Measurements from ENCODE around the gene FAM216B. TPM values are rescaled to one million over a fixed set of nuclear protein-coding genes. Genes with fewer than 3 reads are reported as not detected.

The FAM216B gene
- total and polyA plus RNA-seq, 2 of the 13 experiments (the other 11 are each of a cell fraction or from before 2014, with no cell fraction given) = not detected

GRCh38 chr13:42777467-42777866, 3.9 kb upstream of the FAM216B start:
- FAIRE-seq (no peak), ATAC-seq (no peak), DNase-seq (ENCODE audit: low spot score) (no peak)
- ChIA-PET CTCF (ENCODE audit: low intra/inter-chr PET ratio, low total read pairs) (no interaction called here), POLR2A (no interaction called here)
- H4K20me1 ChIP-seq (ENCODE audit: insufficient read depth, low read length) = no peaks in the 10 kb centered on the region
- no peaks in the 10 kb centered on the region for H3K79me2 ChIP-seq (ENCODE audit: insufficient read depth, low read length)
- H3K4me1 ChIP-seq (ENCODE audit: insufficient read depth, low read length) = peaks cover 6% of the 10 kb centered on the region; the same call in 1 of the 2 replicates
- no peaks in the 10 kb centered on the region for H3K27me3 ChIP-seq (ENCODE audit: control insufficient read depth in 1 of 2, insufficient read depth in 2 of 2, low read length in 2 of 2)
- no peak overlapping the region for H3K27ac ChIP-seq (ENCODE audit: extremely low read length, insufficient read depth, low read length)
- TF ChIP-seq CCDC6 (CRISPR knock-in tag; IDR thresholded peaks at IDR 0.05) (no peak), RFXAP (CRISPR knock-in tag; IDR thresholded peaks at IDR 0.05; ENCODE audit: borderline replicate concordance) (no peak), AGO2 (optimal IDR thresholded peaks at IDR 0.05; ENCODE audit: low read depth, low read length) (no peak)
- H3K4me3 ChIP-seq (replicated peaks in 1 of 3; ENCODE audit: insufficient read depth in 1 of 3, low read depth in 2 of 3, low read length in 3 of 3) = no peak overlapping the region
- in situ Hi-C loops (cut with HindIII; ENCODE audit: extremely low pct_ligation_motif_present, low pct_unique_long_range_greater_than_20kb) (no loop called here), intact Hi-C loops (cut with micrococcal nuclease; ENCODE audit: unreplicated experiment) (no loop called here)
- 43% methylated on average over 5 of the region's 5 CpGs for WGBS (ENCODE audit: low lambda C conversion rate)
- no peak overlapping the region for H2AFZ ChIP-seq (ENCODE audit: low read length)
- BruUV-seq (replicated peaks) = no TSS peak
- H3K9me3 ChIP-seq (ENCODE audit: low read length) = no peaks in the 10 kb centered on the region
- no peak overlapping the region for H3K4me2 ChIP-seq (ENCODE audit: low read depth, low read length)
- no peaks in the 10 kb centered on the region for H3K36me3 ChIP-seq (replicated peaks in 1 of 2; ENCODE audit: control insufficient read depth in 1 of 2, insufficient read depth in 2 of 2, low read length in 2 of 2)
- H3K9ac ChIP-seq (ENCODE audit: insufficient read depth, low read depth, low read length) = no peak overlapping the region

DNA sequence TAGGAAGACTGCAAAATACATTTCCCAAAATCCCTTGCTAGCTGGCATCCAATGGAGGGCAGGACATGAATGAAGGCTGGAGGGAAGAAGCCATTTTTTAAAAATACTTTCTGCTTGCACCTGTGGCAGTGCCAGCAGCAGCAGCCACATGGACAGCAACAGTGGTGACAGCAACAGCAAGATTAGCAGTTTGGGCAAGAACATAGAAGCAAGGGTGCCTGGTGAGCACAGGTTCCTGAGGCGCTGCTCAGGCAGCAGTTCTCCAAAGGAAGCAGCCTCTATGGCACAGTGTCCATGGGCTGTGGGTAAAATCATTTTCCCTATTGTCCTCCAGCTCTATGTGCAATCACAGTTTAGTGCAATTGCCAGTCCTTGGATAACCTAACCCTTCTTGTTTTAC, 1.3 kb upstream of the FAM216B start:
- ChIA-PET CTCF (ENCODE audit: low intra/inter-chr PET ratio, low total read pairs) (no interaction called here), POLR2A (no interaction called here)
- Histone ChIP-seq H3K36me3 (replicated peaks in 1 of 2; ENCODE audit: control insufficient read depth in 1 of 2, insufficient read depth in 2 of 2, low read length in 2 of 2) (no peaks in the 10 kb centered on the region), H3K4me1 (ENCODE audit: insufficient read depth, low read length) (peaks cover 6% of the 10 kb centered on the region; the same call in 1 of the 2 replicates), H3K27me3 (ENCODE audit: control insufficient read depth in 1 of 2, insufficient read depth in 2 of 2, low read length in 2 of 2) (no peaks in the 10 kb centered on the region), H3K9me3 (ENCODE audit: low read length) (no peaks in the 10 kb centered on the region), H3K4me2 (ENCODE audit: low read depth, low read length) (no peak overlapping the region), H3K9ac (ENCODE audit: insufficient read depth, low read depth, low read length) (no peak overlapping the region), H3K79me2 (ENCODE audit: insufficient read depth, low read length) (no peaks in the 10 kb centered on the region), H4K20me1 (ENCODE audit: insufficient read depth, low read length) (no peaks in the 10 kb centered on the region), H2AFZ (ENCODE audit: low read length) (no peak overlapping the region), H3K4me3 (replicated peaks in 1 of 3; ENCODE audit: insufficient read depth in 1 of 3, low read depth in 2 of 3, low read length in 3 of 3) (no peak overlapping the region), H3K27ac (ENCODE audit: extremely low read length, insufficient read depth, low read length) (no peak overlapping the region)
- ATAC-seq (no peak), DNase-seq (ENCODE audit: low spot score) (no peak), FAIRE-seq (no peak)
- BruUV-seq (replicated peaks) = no TSS peak
- intact Hi-C loops (cut with micrococcal nuclease; ENCODE audit: unreplicated experiment) (no loop called here), in situ Hi-C loops (cut with HindIII; ENCODE audit: extremely low pct_ligation_motif_present, low pct_unique_long_range_greater_than_20kb) (no loop called here)
- 0% methylated on average over 1 of the region's 1 CpG for WGBS (ENCODE audit: low lambda C conversion rate)
- no peak for TF ChIP-seq TSC22D2 (CRISPR knock-in tag; IDR thresholded peaks at IDR 0.05; ENCODE audit: borderline replicate concordance)
- no peak for TF ChIP-seq NFYB (CRISPR knock-in tag; IDR thresholded peaks at IDR 0.05)
- no peak for TF ChIP-seq NBN (conservative IDR thresholded peaks at IDR 0.05)
- no peak for TF ChIP-seq DRAP1 (CRISPR knock-in tag; IDR thresholded peaks at IDR 0.05)
- TF ChIP-seq ZBTB7B (CRISPR knock-in tag; IDR thresholded peaks at IDR 0.05) = no peak
- TF ChIP-seq ZNF652 (CRISPR knock-in tag; IDR thresholded peaks at IDR 0.05; ENCODE audit: borderline replicate concordance, low read depth) = no peak
- TF ChIP-seq ERF (CRISPR knock-in tag; IDR thresholded peaks at IDR 0.05) = no peak
- no peak for TF ChIP-seq JUND (CRISPR knock-in tag; IDR thresholded peaks at IDR 0.05)
- TF ChIP-seq PHF8 (CRISPR knock-in tag; IDR thresholded peaks at IDR 0.05) = no peak
- TF ChIP-seq ZNF549 (CRISPR knock-in tag; IDR thresholded peaks at IDR 0.05) = no peak

Measured in HepG2 (cell line).